ENCODE results near the gene CIB4.
"Not testable (repeated sequence)": the region's sequence is repeated elsewhere in the genome, so short reads cannot be mapped to it uniquely, and the experiment has no call there.

DNA sequence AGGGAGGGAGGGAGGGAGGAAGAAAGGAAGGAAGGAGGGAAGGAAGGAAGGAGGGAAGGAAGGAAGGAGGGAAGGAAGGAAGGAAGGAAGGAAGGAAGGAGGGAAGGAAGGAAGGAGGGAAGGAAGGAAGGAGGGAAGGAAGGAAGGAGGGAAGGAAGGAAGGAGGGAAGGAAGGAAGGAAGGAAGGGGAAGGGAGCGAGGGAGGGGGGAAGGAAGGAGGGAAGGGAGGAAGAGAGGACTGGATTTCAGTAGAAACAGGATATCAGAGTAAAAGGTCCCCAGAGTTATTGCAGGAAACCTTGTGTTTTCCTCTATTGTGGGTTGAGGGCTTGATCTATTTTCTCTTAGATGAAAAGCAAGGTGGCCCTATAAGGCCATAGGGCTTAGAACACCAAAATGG is 14.0 kb upstream of the CIB4 start:
- TF ChIP-seq, protein P1, sequence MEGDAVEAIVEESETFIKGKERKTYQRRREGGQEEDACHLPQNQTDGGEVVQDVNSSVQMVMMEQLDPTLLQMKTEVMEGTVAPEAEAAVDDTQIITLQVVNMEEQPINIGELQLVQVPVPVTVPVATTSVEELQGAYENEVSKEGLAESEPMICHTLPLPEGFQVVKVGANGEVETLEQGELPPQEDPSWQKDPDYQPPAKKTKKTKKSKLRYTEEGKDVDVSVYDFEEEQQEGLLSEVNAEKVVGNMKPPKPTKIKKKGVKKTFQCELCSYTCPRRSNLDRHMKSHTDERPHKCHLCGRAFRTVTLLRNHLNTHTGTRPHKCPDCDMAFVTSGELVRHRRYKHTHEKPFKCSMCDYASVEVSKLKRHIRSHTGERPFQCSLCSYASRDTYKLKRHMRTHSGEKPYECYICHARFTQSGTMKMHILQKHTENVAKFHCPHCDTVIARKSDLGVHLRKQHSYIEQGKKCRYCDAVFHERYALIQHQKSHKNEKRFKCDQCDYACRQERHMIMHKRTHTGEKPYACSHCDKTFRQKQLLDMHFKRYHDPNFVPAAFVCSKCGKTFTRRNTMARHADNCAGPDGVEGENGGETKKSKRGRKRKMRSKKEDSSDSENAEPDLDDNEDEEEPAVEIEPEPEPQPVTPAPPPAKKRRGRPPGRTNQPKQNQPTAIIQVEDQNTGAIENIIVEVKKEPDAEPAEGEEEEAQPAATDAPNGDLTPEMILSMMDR (IDR thresholded peaks at IDR 0.05): not testable (repeated sequence)
- TF ChIP-seq POLR2A (IDR thresholded peaks at IDR 0.05): not testable (repeated sequence)
